Sigmoid colon (tissue), 7 donors: ENCODE measurements around the gene CDC27. TPM values are rescaled to one million over a fixed set of nuclear protein-coding genes. Genes with fewer than 3 reads are reported as not detected.
A peak's percentile ranks its signal among the peaks of the same experiment; 100 is the strongest.

Experiments used
- DNase-seq: peaks from one replicate; pipeline ENCODE4 v3.0.0-alpha.2; 2019
- H3K27ac ChIP-seq, 4 donors: fragments of 200-600 bp; sonication (generic); one replicate each; pipeline ENCODE4 v1.5.1; 2016 to 2019; ENCODE audit warnings: mild to moderate bottlenecking in 1 of 4
- H3K27me3 ChIP-seq, 3 donors: fragments of 200-600 bp; sonication (generic); one replicate each; pipeline ENCODE4 v1.5.1; 2019; ENCODE audit warnings: mild to moderate bottlenecking in 1 of 3
- H3K36me3 ChIP-seq, 4 donors: fragments of 200-600 bp; sonication (generic); one replicate each; pipeline ENCODE4 v1.5.1; 2016 to 2019
- H3K4me1 ChIP-seq, 4 donors: fragments of 200-600 bp; sonication (generic); one replicate each; pipeline ENCODE4 v1.5.1; 2017 to 2019
- H3K4me3 ChIP-seq, 4 donors: fragments of 200-600 bp; sonication (generic); one replicate each; pipeline ENCODE4 v1.5.1; 2017 to 2019; ENCODE audit warnings: mild to moderate bottlenecking in 2 of 4, moderate library complexity in 1 of 4
- H3K9me3 ChIP-seq, 4 donors: fragments of 200-600 bp in 3 of 4; sonication (generic) in 3 of 4; one replicate each; pipeline versions ENCODE4 v1.5.1 to v1.6.1; 2013 to 2019
- CTCF ChIP-seq, 4 experiments: fragments of 450-650 bp in 3 of 4; fragments of 200-600 bp in 1 of 4; IDR thresholded peaks; one replicate each; pipeline ENCODE4 v1.5.1; 2016 to 2019; ENCODE audit warnings: antibody characterized with exemption in 4 of 4, mild to moderate bottlenecking in 3 of 4, moderate library complexity in 2 of 4
- EP300 ChIP-seq, 4 donors: sonication (generic); formaldehyde crosslinking; IDR thresholded peaks; one replicate each; pipeline ENCODE4 v1.6.1; 2017; ENCODE audit warnings: antibody characterized with exemption in 4 of 4
- POLR2A ChIP-seq, 2 donors: fragments of 450-650 bp; IDR thresholded peaks; one replicate each; pipeline ENCODE4 v1.6.1; 2016; ENCODE audit warnings: antibody characterized with exemption in 2 of 2, mild to moderate bottlenecking in 2 of 2, moderate library complexity in 2 of 2
- POLR2AphosphoS5 ChIP-seq, 4 donors: sonication (generic); formaldehyde crosslinking; IDR thresholded peaks; one replicate each; pipeline ENCODE4 v1.6.1; 2017; ENCODE audit warnings: antibody characterized with exemption in 4 of 4
- WGBS, 2 donors: extraction: QIAGEN DNeasy Blood & Tissue Kit; methylation state at CpG; one replicate each; pipeline ENCODE4 v1.1.7; 2013; 5-methylcytosine and 5-hydroxymethylcytosine counted together
- intact Hi-C: fragments of 100-400 bp; cut with DNase I; formaldehyde crosslinking; loops from one replicate; pipeline ENCODE4 v1.15.1; 2023
- polyA plus RNA-seq, 3 donors: library from polyadenylated mRNA; stranded (reverse); fragments of 200-250 nt; gene quantifications; one replicate each; pipeline ENCODE4 v1.2.3, GENCODE V29; 2013
- total RNA-seq, 4 donors: library from RNA; depleted of rRNA; stranded (reverse); fragments of >200 nt; gene quantifications; one replicate each; pipeline ENCODE4 v1.1.0, GENCODE V29; 2016
- donor health status: healthy with polysubstance abuse.
- donor health status: Bipolar disorder and iron deficiency.
- donor health status: healthy.

CDC27 gene
- total and polyA plus RNA-seq, 7 donors, result 7.2 to 61.4 (median 41.0) TPM

GRCh38 chr17:47229535-47230443, 40.7 kb upstream of the CDC27 start:
- WGBS, 2 donors, result 9 to 13% methylated on average over 22 of the region's 22 CpGs

GRCh38 chr17:47227862-47228261, 38.8 kb upstream of the CDC27 start:
- peaks cover 0 to 31% (median 27%) of the 10 kb centered on the region in 4 donors for H3K4me1 ChIP-seq
- no peaks in the 10 kb centered on the region for H3K36me3 ChIP-seq
- H3K4me3 ChIP-seq, result no peak overlapping the region
- DNase-seq, result no peak
- H3K27me3 ChIP-seq, result no peaks in the 10 kb centered on the region
- TF ChIP-seq POLR2A (IDR thresholded peaks at IDR 0.05) (no peak), CTCF (IDR thresholded peaks at IDR 0.05) (no peak), EP300 (IDR thresholded peaks at IDR 0.05) (no peak), POLR2AphosphoS5 (IDR thresholded peaks at IDR 0.05) (no peak)
- 85 to 88% methylated on average over 2 of the region's 2 CpGs for WGBS, 2 donors
- intact Hi-C loops, result loop anchor here (2.0 kb wide), 1 partner anchor 25 kb away; the partner anchor contains the start of gene ITGB3
- no peak overlapping the region for H3K27ac ChIP-seq
- H3K9me3 ChIP-seq, result no peaks in the 10 kb centered on the region

More at GRCh38 chr17:47229535-47230443, 40.7 kb upstream of the CDC27 start:
- Histone ChIP-seq H3K27ac (peak overlapping the region; percentile 39 to 69 (median 59)), H3K36me3 (no peaks in the 10 kb centered on the region), H3K27me3 (no peaks in the 10 kb centered on the region), H3K4me3 (peak overlapping the region in 3 of 4 donors; percentile 13 to 29 (median 27)), H3K4me1 (peaks cover 0 to 27% (median 23%) of the 10 kb centered on the region in 4 donors), H3K9me3 (no peaks in the 10 kb centered on the region)
- peak; percentile 96 for DNase-seq
- TF ChIP-seq POLR2A (IDR thresholded peaks at IDR 0.05) (no peak), POLR2AphosphoS5 (IDR thresholded peaks at IDR 0.05) (peak in 3 of 4 donors; percentile 52 to 58 (median 58)), CTCF (IDR thresholded peaks at IDR 0.05) (peak; percentile 99 to 100 (median 99)), EP300 (IDR thresholded peaks at IDR 0.05) (peak in 1 of 4 donors; percentile 18)
- intact Hi-C loops, result loop anchor here (1.0 to 2.0 kb wide), 2 partner anchors 23 to 86 kb away; partner anchors contain the start of gene ITGB3

GRCh38 chr17:47225911-47226688, 37.0 kb upstream of the CDC27 start:
- H3K4me3 ChIP-seq, result no peak overlapping the region
- H3K4me1 ChIP-seq, result peaks cover 0 to 31% (median 27%) of the 10 kb centered on the region in 4 donors
- H3K27me3 ChIP-seq, result no peaks in the 10 kb centered on the region
- TF ChIP-seq POLR2AphosphoS5 (IDR thresholded peaks at IDR 0.05) (no peak), CTCF (IDR thresholded peaks at IDR 0.05) (no peak), EP300 (IDR thresholded peaks at IDR 0.05) (no peak), POLR2A (IDR thresholded peaks at IDR 0.05) (no peak)
- peak overlapping the region; percentile 54 to 82 (median 70) for H3K27ac ChIP-seq
- WGBS, 2 donors, result 94 to 96% methylated on average over 2 of the region's 2 CpGs
- no peaks in the 10 kb centered on the region for H3K9me3 ChIP-seq
- intact Hi-C loops, result no loop called here
- H3K36me3 ChIP-seq, result no peaks in the 10 kb centered on the region
- no peak for DNase-seq

GRCh38 chr17:47225436-47225858, 36.4 kb upstream of the CDC27 start:
- intact Hi-C loops, result no loop called here

More at GRCh38 chr17:47225436-47225858, 36.4 kb upstream of the CDC27 start:
- Histone ChIP-seq H3K4me1 (peaks cover 0 to 31% (median 26%) of the 10 kb centered on the region in 4 donors), H3K9me3 (no peaks in the 10 kb centered on the region), H3K36me3 (no peaks in the 10 kb centered on the region), H3K27ac (peak overlapping the region; percentile 54 to 82 (median 70)), H3K27me3 (no peaks in the 10 kb centered on the region), H3K4me3 (no peak overlapping the region)
- DNase-seq, result peak; percentile 92
- WGBS, 2 donors, result 52 to 55% methylated on average over 3 of the region's 3 CpGs
- TF ChIP-seq POLR2AphosphoS5 (IDR thresholded peaks at IDR 0.05) (peak in 2 of 4 donors; percentile 16 to 44), EP300 (IDR thresholded peaks at IDR 0.05) (no peak)
